PC-3 (cell line): ENCODE data around the gene CCNDBP1. TPM values are rescaled to one million over a fixed set of nuclear protein-coding genes. Genes with fewer than 3 reads are reported as not detected.

Experiments
- ATAC-seq: fragments of 200-7000 bp; cut with Tn5 transposase; 2 replicates; pipeline ENCODE4 v1.9.1; 2020; ENCODE audit warnings: mild to moderate bottlenecking, moderate library complexity
- BruUV-seq: library from RNA; stranded (reverse); fragments of 400-500 nt; replicated peaks from 2 replicates; lab custom pipeline; 2021; lab: Mats Ljungman, UMichigan
- CTCF ChIA-PET: fragments of 300-600 bp; sonication (Branson Sonifier 250); formaldehyde crosslinking; loops from one replicate; lab custom pipeline; 2022; ENCODE audit warnings: antibody characterized with exemption; lab: Charles Lee
- POLR2A ChIA-PET: fragments of 300-600 bp; sonication (Branson Sonifier 250); formaldehyde crosslinking; loops from one replicate; lab custom pipeline; 2022; ENCODE audit warnings: antibody characterized with exemption; ENCODE audit not compliant: unreplicated experiment; lab: Charles Lee
- DNase-seq: peaks from one replicate; pipeline ENCODE4 v3.0.0-alpha.2; 2015
- H2AFZ ChIP-seq: fragments of 300-600 bp; sonication (generic); 2 replicates; pipeline ENCODE4 v1.6.0; 2016; ENCODE audit warnings: antibody characterized with exemption, low read length
- H3F3A ChIP-seq: fragments of 300-600 bp; sonication (generic); one replicate; pipeline ENCODE4 v1.6.0; 2017; ENCODE audit warnings: antibody characterized with exemption, low read length, control low read depth, mild to moderate bottlenecking; ENCODE audit not compliant: unreplicated experiment
- H3K27ac ChIP-seq: fragments of 300-600 bp; sonication (generic); 2 replicates; pipeline ENCODE4 v1.5.1; 2016; ENCODE audit warnings: mild to moderate bottlenecking, low read length
- H3K27me3 ChIP-seq: fragments of 300-600 bp; sonication (generic); 2 replicates; pipeline ENCODE4 v1.6.1; 2016; ENCODE audit warnings: low read length, mixed read lengths
- H3K36me3 ChIP-seq: fragments of 300-600 bp; sonication (generic); 2 replicates; pipeline ENCODE4 v1.6.1; 2016; ENCODE audit warnings: low read depth, mixed run types, low read length, mixed read lengths
- H3K4me1 ChIP-seq: fragments of 300-600 bp; sonication (generic); 2 replicates; pipeline ENCODE4 v1.5.1; 2016; ENCODE audit warnings: low read length; ENCODE audit not compliant: insufficient read depth
- H3K4me2 ChIP-seq: fragments of 300-600 bp; sonication (generic); 2 replicates; pipeline ENCODE4 v1.6.0; 2016; ENCODE audit warnings: low read length
- H3K4me3 ChIP-seq: fragments of 300-600 bp; sonication (generic); 2 replicates; pipeline ENCODE4 v1.5.1; 2016; ENCODE audit warnings: mild to moderate bottlenecking, low read length, mixed read lengths
- H3K79me2 ChIP-seq: fragments of 300-600 bp; sonication (generic); 2 replicates; pipeline ENCODE4 v1.6.1; 2017; ENCODE audit warnings: low read length, mixed read lengths
- H3K9ac ChIP-seq: fragments of 300-600 bp; sonication (generic); 2 replicates; pipeline ENCODE4 v1.6.0; 2016; ENCODE audit warnings: mild to moderate bottlenecking, low read length
- H3K9me2 ChIP-seq: fragments of 300-600 bp; sonication (generic); replicated peaks from 2 replicates; pipeline ENCODE4 v1.6.1; 2016; ENCODE audit warnings: mixed run types, low read length, mixed read lengths
- H3K9me3 ChIP-seq: fragments of 300-600 bp; sonication (generic); 2 replicates; pipeline ENCODE4 v1.6.1; 2016; ENCODE audit warnings: low read length, mixed read lengths
- H4K20me1 ChIP-seq: fragments of 300-600 bp; sonication (generic); 2 replicates; pipeline ENCODE4 v1.6.1; 2016; ENCODE audit warnings: low read length, mixed read lengths
- EZH2 ChIP-seq: fragments of 300-600 bp; sonication (generic); IDR thresholded peaks from one replicate; pipeline ENCODE4 v1.6.1; 2017; ENCODE audit warnings: antibody characterized with exemption, mild to moderate bottlenecking, low read length; ENCODE audit not compliant: unreplicated experiment
- EZH2phosphoT487 ChIP-seq: fragments of 300-600 bp; sonication (generic); IDR thresholded peaks from 2 replicates; pipeline ENCODE4 v1.6.1; 2018; ENCODE audit warnings: mild to moderate bottlenecking, antibody characterized with exemption, low read length, borderline replicate concordance
- intact Hi-C: fragments of 100-400 bp; cut with micrococcal nuclease; formaldehyde crosslinking; loops from 2 replicates; pipeline ENCODE4 v1.9.0; 2023
- total RNA-seq: library from RNA; depleted of rRNA; stranded (reverse); fragments of >200 nt; gene quantifications from 2 replicates; pipeline ENCODE4 v1.2.3, GENCODE V29; 2014
- TF ChIP-seq, protein P1 (sequence below): fragments of 300-600 bp; sonication (generic); conservative IDR thresholded peaks from 2 replicates; pipeline ENCODE4 v1.5.1; 2017; ENCODE audit warnings: antibody characterized with exemption, low read depth, mild to moderate bottlenecking, low read length

Gene CCNDBP1
- total RNA-seq, 1 experiment from 2014 or later, result 34.3 TPM

- no peaks in the 10 kb centered on the region for H3K9me3 ChIP-seq
- H3K27ac ChIP-seq, result no peak overlapping the region
- no peaks in the 10 kb centered on the region for H3F3A ChIP-seq
- no peaks in the 10 kb centered on the region for H3K36me3 ChIP-seq
- ATAC-seq (no peak), DNase-seq (no peak)
- no peaks in the 10 kb centered on the region for H3K79me2 ChIP-seq
- no peak overlapping the region for H2AFZ ChIP-seq
- POLR2A ChIA-PET, result no interaction called here
- CTCF ChIA-PET, result no interaction called here
- TF ChIP-seq, protein P1, sequence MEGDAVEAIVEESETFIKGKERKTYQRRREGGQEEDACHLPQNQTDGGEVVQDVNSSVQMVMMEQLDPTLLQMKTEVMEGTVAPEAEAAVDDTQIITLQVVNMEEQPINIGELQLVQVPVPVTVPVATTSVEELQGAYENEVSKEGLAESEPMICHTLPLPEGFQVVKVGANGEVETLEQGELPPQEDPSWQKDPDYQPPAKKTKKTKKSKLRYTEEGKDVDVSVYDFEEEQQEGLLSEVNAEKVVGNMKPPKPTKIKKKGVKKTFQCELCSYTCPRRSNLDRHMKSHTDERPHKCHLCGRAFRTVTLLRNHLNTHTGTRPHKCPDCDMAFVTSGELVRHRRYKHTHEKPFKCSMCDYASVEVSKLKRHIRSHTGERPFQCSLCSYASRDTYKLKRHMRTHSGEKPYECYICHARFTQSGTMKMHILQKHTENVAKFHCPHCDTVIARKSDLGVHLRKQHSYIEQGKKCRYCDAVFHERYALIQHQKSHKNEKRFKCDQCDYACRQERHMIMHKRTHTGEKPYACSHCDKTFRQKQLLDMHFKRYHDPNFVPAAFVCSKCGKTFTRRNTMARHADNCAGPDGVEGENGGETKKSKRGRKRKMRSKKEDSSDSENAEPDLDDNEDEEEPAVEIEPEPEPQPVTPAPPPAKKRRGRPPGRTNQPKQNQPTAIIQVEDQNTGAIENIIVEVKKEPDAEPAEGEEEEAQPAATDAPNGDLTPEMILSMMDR, result no peak
- TF ChIP-seq EZH2, result no peak
- no peak for TF ChIP-seq EZH2phosphoT487
- intact Hi-C loops, result no loop called here
- no TSS peak for BruUV-seq
- H3K4me3 ChIP-seq, result no peak overlapping the region
- H3K9me2 ChIP-seq, result no peaks in the 10 kb centered on the region
- no peaks in the 10 kb centered on the region for H4K20me1 ChIP-seq
- no peak overlapping the region for H3K4me2 ChIP-seq
- peaks cover 7% of the 10 kb centered on the region; the same call in 1 of the 2 replicates for H3K4me1 ChIP-seq
- no peaks in the 10 kb centered on the region for H3K27me3 ChIP-seq
- H3K9ac ChIP-seq, result no peak overlapping the region
Measured at GRCh38 chr15:43208052-43209002, 23.1 kb downstream of the CCNDBP1 start.

GRCh38 chr15:43209059-43209824, 24.0 kb downstream of the CCNDBP1 start:
- H3K9ac ChIP-seq, result no peak overlapping the region
- no peak for ATAC-seq

More at GRCh38 chr15:43209059-43209824, 24.0 kb downstream of the CCNDBP1 start:
- ChIA-PET POLR2A (no interaction called here), CTCF (no interaction called here)
- DNase-seq, result no peak
- no peak for TF ChIP-seq EZH2
- TF ChIP-seq, protein P1, result no peak
- TF ChIP-seq EZH2phosphoT487, result no peak
- no peaks in the 10 kb centered on the region for H3K36me3 ChIP-seq
- H2AFZ ChIP-seq, result no peak overlapping the region
- H3K9me2 ChIP-seq, result no peaks in the 10 kb centered on the region
- no peaks in the 10 kb centered on the region for H3F3A ChIP-seq
- peaks cover 3% of the 10 kb centered on the region; the same call in 1 of the 2 replicates for H3K4me1 ChIP-seq
- H3K4me2 ChIP-seq, result no peak overlapping the region
- H3K79me2 ChIP-seq, result no peaks in the 10 kb centered on the region
- H3K27ac ChIP-seq, result no peak overlapping the region
- H3K9me3 ChIP-seq, result no peaks in the 10 kb centered on the region
- H4K20me1 ChIP-seq, result no peaks in the 10 kb centered on the region
- H3K27me3 ChIP-seq, result no peaks in the 10 kb centered on the region
- intact Hi-C loops, result no loop called here
- BruUV-seq, result no TSS peak
- no peak overlapping the region for H3K4me3 ChIP-seq
